Motor neuron (in vitro differentiated cells): Measurements from ENCODE around the gene IGSF1. TPM values are rescaled to one million over a fixed set of nuclear protein-coding genes. Genes with fewer than 3 reads are reported as not detected.
"Not testable (repeated sequence)": the region's sequence is repeated elsewhere in the genome, so short reads cannot be mapped to it uniquely, and the experiment has no call there.

Experiments
- ATAC-seq, 8 experiments: fragments of 200-7000 bp; cut with Tn5 transposase; replicated peaks in 6 of 8; 2 replicates each; pipeline ENCODE4 v1.8.0; 2021; ENCODE audit warnings: mild to moderate bottlenecking in 8 of 8, moderate library complexity in 8 of 8
- H3K27ac ChIP-seq, 2 donors: fragments of 250-450 bp; sonication (Bioruptor Pico); 2 replicates each; pipeline ENCODE4 v1.9.0; 2021; ENCODE audit warnings: antibody characterized with exemption in 2 of 2, mild to moderate bottlenecking in 2 of 2, moderate library complexity in 1 of 2
- H3K4me1 ChIP-seq, 2 donors: fragments of 250-450 bp; sonication (Bioruptor Pico); replicated peaks in 1 of 2; 2 replicates each; pipeline ENCODE4 v1.6.1; 2021; ENCODE audit warnings: antibody characterized with exemption in 2 of 2, mild to moderate bottlenecking in 2 of 2, moderate library complexity in 1 of 2
- H3K4me3 ChIP-seq, 5 donors: fragments of 250-450 bp; sonication (Bioruptor Pico); 2 replicates each; pipeline ENCODE4 v1.9.0; 2021; ENCODE audit warnings: antibody characterized with exemption in 5 of 5, mild to moderate bottlenecking in 5 of 5, moderate library complexity in 4 of 5
- WGBS, 10 experiments: fragments of 450-650 bp; shearing (Covaris generic); methylation state at CpG; one replicate each; pipeline ENCODE4 v1.0.0; 2022; 5-methylcytosine and 5-hydroxymethylcytosine counted together
- in situ Hi-C, 9 experiments: fragments of 400-800 bp; cut with MboI; loops; one replicate each; pipeline ENCODE4 v1.15.0; 2021; ENCODE audit warnings: low sequenced_read_pairs in 9 of 9, low pct_unique_long_range_greater_than_20kb in 2 of 9; ENCODE audit not compliant: unreplicated experiment in 9 of 9
- total RNA-seq, 8 experiments: library from RNA; unstranded; fragments of 300-600 nt; gene quantifications; 2 replicates each; pipeline versions ENCODE4 v1.2.3 to v1.2.4, GENCODE V29; 2022

The IGSF1 gene
- total RNA-seq, 8 experiments from 2014 or later, result 0.24 to 7.1 (median 3.3) TPM; not detected in 2

- in situ Hi-C loops, result no loop called here
- ATAC-seq, result no peak
- Histone ChIP-seq H3K4me1 (no peaks in the 10 kb centered on the region), H3K4me3 (no peak overlapping the region), H3K27ac (no peak overlapping the region)
- WGBS, 10 experiments, result 10 to 100% (median 68%) methylated on average over 1 to 8 of the region's 13 CpGs; no CpG with 5 or more reads in 5 of the 10 experiments
Observed at GRCh38 chrX:131262738-131263679, 26.1 kb downstream of the IGSF1 start.

- H3K4me3 ChIP-seq, result no peak overlapping the region
- no peak overlapping the region for H3K27ac ChIP-seq
- ATAC-seq, result no peak
- no peaks in the 10 kb centered on the region for H3K4me1 ChIP-seq
- in situ Hi-C loops, result no loop called here
Observed at GRCh38 chrX:131262200-131262599, 26.9 kb downstream of the IGSF1 start.

- Histone ChIP-seq H3K4me3 (no peak overlapping the region), H3K27ac (no peak overlapping the region), H3K4me1 (no peaks in the 10 kb centered on the region)
- in situ Hi-C loops, result no loop called here
- no peak for ATAC-seq
Observed at GRCh38 chrX:131257367-131257766, 31.7 kb downstream of the IGSF1 start.

- H3K4me1 ChIP-seq, in situ Hi-C loops, ATAC-seq: not testable (repeated sequence)
- Histone ChIP-seq H3K27ac (peak overlapping the region; percentile 35 to 85), H3K4me3 (peak overlapping the region; percentile 25 to 50 (median 33))
- 39 to 100% (median 67%) methylated on average over 1 to 3 of the region's 36 CpGs; no CpG with 5 or more reads in 6 of the 10 experiments for WGBS, 10 experiments
Observed at GRCh38 chrX:131250984-131251738, 37.9 kb downstream of the IGSF1 start.

GRCh38 chrX:131239057-131239456, 50.0 kb downstream of the IGSF1 start:
- peak in 5 of 8 experiments; percentile 52 to 75 (median 66) for ATAC-seq
- WGBS, 10 experiments, result 0 to 100% (median 20%) methylated on average over 1 to 2 of the region's 2 CpGs; no CpG with 5 or more reads in 3 of the 10 experiments

GRCh38 chrX:131237363-131237762, 51.7 kb downstream of the IGSF1 start:
- WGBS, 10 experiments, result 0 to 100% (median 8%) methylated on average over 1 to 2 of the region's 2 CpGs; no CpG with 5 or more reads in 4 of the 10 experiments
- Histone ChIP-seq H3K27ac (no peak overlapping the region), H3K4me1 (peaks cover 5 to 16% of the 10 kb centered on the region in 2 donors), H3K4me3 (no peak overlapping the region)
- in situ Hi-C loops, result no loop called here
- no peak for ATAC-seq

More at GRCh38 chrX:131239057-131239456, 50.0 kb downstream of the IGSF1 start:
- peak overlapping the region in 1 of 2 donors; percentile 30 for H3K27ac ChIP-seq
- H3K4me1 ChIP-seq, result peaks cover 5 to 16% of the 10 kb centered on the region in 2 donors
- no peak overlapping the region for H3K4me3 ChIP-seq
- in situ Hi-C loops, result no loop called here

GRCh38 chrX:131235768-131236545, 53.1 kb downstream of the IGSF1 start:
- peaks cover 5 to 16% of the 10 kb centered on the region in 2 donors for H3K4me1 ChIP-seq
- 0 to 30% (median 0%) methylated on average over 1 to 2 of the region's 4 CpGs; no CpG with 5 or more reads in 5 of the 10 experiments for WGBS, 10 experiments
- H3K27ac ChIP-seq, result no peak overlapping the region
- in situ Hi-C loops, result no loop called here
- no peak overlapping the region for H3K4me3 ChIP-seq
- ATAC-seq, result no peak

GRCh38 chrX:131227608-131228007, 61.5 kb downstream of the IGSF1 start:
- in situ Hi-C loops, result no loop called here
- no peak overlapping the region for H3K4me3 ChIP-seq
- WGBS, 10 experiments, result 50 to 80% (median 80%) methylated on average over 1 of the region's 1 CpG; no CpG with 5 or more reads in 7 of the 10 experiments
- no peak for ATAC-seq
- no peaks in the 10 kb centered on the region for H3K4me1 ChIP-seq
- no peak overlapping the region for H3K27ac ChIP-seq

- in situ Hi-C loops, result no loop called here
- H3K27ac ChIP-seq, result no peak overlapping the region
- no peak overlapping the region for H3K4me3 ChIP-seq
- no peak for ATAC-seq
- no peaks in the 10 kb centered on the region for H3K4me1 ChIP-seq
- 96 to 100% methylated on average over 2 to 4 of the region's 4 CpGs; no CpG with 5 or more reads in 8 of the 10 experiments for WGBS, 10 experiments
Observed at GRCh38 chrX:131226591-131226990, 62.5 kb downstream of the IGSF1 start.

GRCh38 chrX:131225078-131225477, 64.0 kb downstream of the IGSF1 start:
- 0 to 100% (median 17%) methylated on average over 1 to 2 of the region's 2 CpGs; no CpG with 5 or more reads in 5 of the 10 experiments for WGBS, 10 experiments
- Histone ChIP-seq H3K27ac (no peak overlapping the region), H3K4me3 (no peak overlapping the region), H3K4me1 (no peaks in the 10 kb centered on the region)
- in situ Hi-C loops, result no loop called here
- ATAC-seq, result no peak
